ENCODE measurements around the gene NTM. TPM values are rescaled to one million over a fixed set of nuclear protein-coding genes. Genes with fewer than 3 reads are reported as not detected.
"Not testable (repeated sequence)": the region's sequence is repeated elsewhere in the genome, so short reads cannot be mapped to it uniquely, and the experiment has no call there.

Gene NTM
- total RNA-seq, 1 experiment from 2014 or later, result 9.9 TPM

DNA sequence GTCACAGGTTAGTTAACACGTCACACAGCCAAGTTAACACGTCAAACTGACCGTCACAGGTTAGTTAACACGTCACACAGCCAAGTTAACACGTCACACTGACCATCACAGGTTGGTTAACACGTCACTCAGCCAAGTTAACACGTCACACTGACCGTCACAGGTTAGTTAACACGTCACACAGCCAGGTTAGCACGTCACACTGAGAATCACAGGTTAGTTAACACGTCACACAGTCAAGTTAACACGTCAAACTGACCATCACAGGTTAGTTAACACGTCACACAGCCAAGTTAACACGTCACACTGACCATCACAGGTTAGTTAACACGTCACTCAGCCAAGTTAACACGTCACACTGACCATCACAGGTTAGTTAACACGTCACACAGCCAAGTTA is 700.5 kb downstream of the NTM start:
- H3K4me3 Mint-ChIP-seq; H3K79me1 ChIP-seq (ENCODE audit: insufficient read depth, low read depth, low read length, poor library complexity, severe bottlenecking); H3K4me2 ChIP-seq (ENCODE audit: insufficient read depth, insufficient read length, low read length); H2BK15ac ChIP-seq (ENCODE audit: low read depth, low read length); H3K4ac ChIP-seq (ENCODE audit: low read depth, low read length); H3K56ac ChIP-seq (ENCODE audit: insufficient read length, low read depth, low read length); H3K4me1 ChIP-seq (ENCODE audit: insufficient read depth, low read length); H3K14ac ChIP-seq (ENCODE audit: insufficient read depth, low read length); H3K9ac ChIP-seq (ENCODE audit: extremely low read depth, insufficient read length, low read length); H3K27ac ChIP-seq (ENCODE audit: insufficient read length, low read depth, low read length); H4K8ac ChIP-seq (replicated peaks; ENCODE audit: insufficient read length, low read depth, low read length); H3K27me3 Mint-ChIP-seq (ENCODE audit: low read depth); H4K20me1 ChIP-seq (ENCODE audit: control insufficient read depth, insufficient read depth, insufficient read length); H2BK12ac ChIP-seq (ENCODE audit: insufficient read length, low read depth, low read length); H4K91ac ChIP-seq (ENCODE audit: insufficient read length, low read depth, low read length); H3K23me2 ChIP-seq (ENCODE audit: insufficient read length, low read depth, low read length, poor library complexity, severe bottlenecking); H2AFZ ChIP-seq (ENCODE audit: low read length); H3K23ac ChIP-seq (ENCODE audit: insufficient read length, low read depth, low read length); H2BK20ac ChIP-seq (ENCODE audit: low read depth, low read length, poor library complexity, severe bottlenecking); H3K27me3 ChIP-seq (ENCODE audit: insufficient read depth, low read length); H2BK120ac ChIP-seq (ENCODE audit: low read depth, low read length, poor library complexity, severe bottlenecking); H2AK5ac ChIP-seq (ENCODE audit: insufficient read length, low read length); H4K5ac ChIP-seq (ENCODE audit: insufficient read length, low read depth, low read length); DNase-seq; H3K27ac Mint-ChIP-seq; H3T11ph ChIP-seq (ENCODE audit: low read length); H2BK5ac ChIP-seq (ENCODE audit: insufficient read length, low read length); H3K9me3 ChIP-seq (ENCODE audit: control insufficient read depth, low read depth, low read length); H3K79me2 ChIP-seq (ENCODE audit: insufficient read depth, low read length); H3K18ac ChIP-seq (ENCODE audit: insufficient read length, low read depth, low read length): not testable (repeated sequence)
- Mint-ChIP-seq H3K4me1 (peaks cover 9 to 16% of the 10 kb centered on the region in 2 experiments), H3K9me3 (peaks cover 11 to 12% of the 10 kb centered on the region in 2 experiments), H3K36me3 (ENCODE audit: insufficient read depth in 1 of 3, low read depth in 3 of 3) (peaks cover 2 to 11% (median 6%) of the 10 kb centered on the region in 3 experiments; a peak in 6 of 7 replicates)
- no CpG with 5 or more reads among the region's 17 CpGs for WGBS (ENCODE audit: extremely low coverage, insufficient read length, low lambda C conversion rate)
